Mononuclear cell (primary cell): Measurements from ENCODE around the gene VRK1. TPM values are rescaled to one million over a fixed set of nuclear protein-coding genes. Genes with fewer than 3 reads are reported as not detected.

Experiments used
- H3K27me3 ChIP-seq: 2 replicates; pipeline ENCODE4 v1.6.0; 2011; ENCODE audit warnings: low read length, control low read depth; ENCODE audit not compliant: insufficient read depth
- H3K4me1 ChIP-seq: 2 replicates; pipeline ENCODE4 v1.5.1; 2011; ENCODE audit warnings: mild to moderate bottlenecking, low read length, control low read depth; ENCODE audit not compliant: insufficient read depth
- H3K4me3 ChIP-seq: 2 replicates; pipeline ENCODE4 v1.5.1; 2011; ENCODE audit warnings: mild to moderate bottlenecking, low read length, moderate library complexity
- H3K9me3 ChIP-seq: 2 replicates; pipeline ENCODE4 v1.5.1; 2011; ENCODE audit warnings: low read depth, mild to moderate bottlenecking, control low read depth, low read length
- total RNA-seq: library from RNA; depleted of rRNA; stranded (reverse); fragments of >200 nt; gene quantifications from one replicate; pipeline ENCODE4 v1.2.3, GENCODE V29; 2012

VRK1 gene
- total RNA-seq, 1 donor = 117 TPM

GRCh38 chr14:96776791-96777190 is 20.4 kb upstream of the VRK1 start:
- no peak overlapping the region for H3K4me3 ChIP-seq
- H3K4me1 ChIP-seq = no peaks in the 10 kb centered on the region
- H3K9me3 ChIP-seq = no peaks in the 10 kb centered on the region
- no peaks in the 10 kb centered on the region for H3K27me3 ChIP-seq

- H3K4me1 ChIP-seq = peaks cover 26% of the 10 kb centered on the region
- no peaks in the 10 kb centered on the region for H3K9me3 ChIP-seq
- H3K4me3 ChIP-seq = no peak overlapping the region
- H3K27me3 ChIP-seq = no peaks in the 10 kb centered on the region
Measured at GRCh38 chr14:96780500-96780899, 16.7 kb upstream of the VRK1 start.

GRCh38 chr14:96781371-96781770 is 15.8 kb upstream of the VRK1 start:
- H3K4me1 ChIP-seq = peaks cover 30% of the 10 kb centered on the region
- H3K9me3 ChIP-seq = no peaks in the 10 kb centered on the region
- H3K4me3 ChIP-seq = no peak overlapping the region
- H3K27me3 ChIP-seq = no peaks in the 10 kb centered on the region

- H3K4me3 ChIP-seq = no peak overlapping the region
- H3K27me3 ChIP-seq = no peaks in the 10 kb centered on the region
- H3K9me3 ChIP-seq = no peaks in the 10 kb centered on the region
- peaks cover 30% of the 10 kb centered on the region for H3K4me1 ChIP-seq
Measured at GRCh38 chr14:96782436-96782835, 14.7 kb upstream of the VRK1 start.

GRCh38 chr14:96783043-96783914 is 13.9 kb upstream of the VRK1 start:
- Histone ChIP-seq H3K9me3 (no peaks in the 10 kb centered on the region), H3K4me3 (no peak overlapping the region), H3K4me1 (peaks cover 30% of the 10 kb centered on the region), H3K27me3 (no peaks in the 10 kb centered on the region)

GRCh38 chr14:96783915-96784224 is 13.3 kb upstream of the VRK1 start:
- Histone ChIP-seq H3K27me3 (no peaks in the 10 kb centered on the region), H3K4me1 (peaks cover 30% of the 10 kb centered on the region), H3K9me3 (no peaks in the 10 kb centered on the region), H3K4me3 (no peak overlapping the region)

- no peaks in the 10 kb centered on the region for H3K9me3 ChIP-seq
- peaks cover 38% of the 10 kb centered on the region for H3K4me1 ChIP-seq
- no peak overlapping the region for H3K4me3 ChIP-seq
- no peaks in the 10 kb centered on the region for H3K27me3 ChIP-seq
Measured at GRCh38 chr14:96790186-96790585, 7.0 kb upstream of the VRK1 start.

GRCh38 chr14:96790706-96791105 is 6.5 kb upstream of the VRK1 start:
- no peak overlapping the region for H3K4me3 ChIP-seq
- no peaks in the 10 kb centered on the region for H3K27me3 ChIP-seq
- peaks cover 39% of the 10 kb centered on the region for H3K4me1 ChIP-seq
- no peaks in the 10 kb centered on the region for H3K9me3 ChIP-seq

- Histone ChIP-seq H3K27me3 (no peaks in the 10 kb centered on the region), H3K9me3 (no peaks in the 10 kb centered on the region), H3K4me3 (no peak overlapping the region), H3K4me1 (peaks cover 37% of the 10 kb centered on the region)
Measured at GRCh38 chr14:96792003-96792402, 5.2 kb upstream of the VRK1 start.

GRCh38 chr14:96792591-96792990 is 4.6 kb upstream of the VRK1 start:
- Histone ChIP-seq H3K9me3 (no peaks in the 10 kb centered on the region), H3K27me3 (no peaks in the 10 kb centered on the region), H3K4me1 (peaks cover 38% of the 10 kb centered on the region), H3K4me3 (no peak overlapping the region)

GRCh38 chr14:96793547-96793946 is 3.6 kb upstream of the VRK1 start:
- Histone ChIP-seq H3K9me3 (no peaks in the 10 kb centered on the region), H3K4me3 (no peak overlapping the region), H3K27me3 (no peaks in the 10 kb centered on the region), H3K4me1 (peaks cover 47% of the 10 kb centered on the region)

GRCh38 chr14:96795109-96795828 is 1.9 kb upstream of the VRK1 start:
- Histone ChIP-seq H3K27me3 (no peaks in the 10 kb centered on the region), H3K4me1 (peaks cover 32% of the 10 kb centered on the region), H3K9me3 (no peaks in the 10 kb centered on the region), H3K4me3 (no peak overlapping the region)

GRCh38 chr14:96797582-96798349 is 584 bp downstream of the VRK1 start:
- peaks cover 22% of the 10 kb centered on the region for H3K4me1 ChIP-seq
- H3K9me3 ChIP-seq = no peaks in the 10 kb centered on the region
- peak overlapping the region; percentile 68 for H3K4me3 ChIP-seq
- no peaks in the 10 kb centered on the region for H3K27me3 ChIP-seq

GRCh38 chr14:96798956-96799355 is 1.8 kb downstream of the VRK1 start:
- Histone ChIP-seq H3K4me1 (peaks cover 16% of the 10 kb centered on the region), H3K4me3 (no peak overlapping the region), H3K27me3 (no peaks in the 10 kb centered on the region), H3K9me3 (no peaks in the 10 kb centered on the region)

GRCh38 chr14:96799489-96800054 is 2.4 kb downstream of the VRK1 start:
- Histone ChIP-seq H3K27me3 (no peaks in the 10 kb centered on the region), H3K9me3 (no peaks in the 10 kb centered on the region), H3K4me3 (no peak overlapping the region), H3K4me1 (peaks cover 16% of the 10 kb centered on the region)
